GM12892 (cell line): ENCODE data around the gene HIBCH.

Source experiments
- POLR2A ChIP-seq: IDR thresholded peaks from 2 replicates; pipeline ENCODE4 v1.6.1; 2011; ENCODE audit warnings: low read depth, low read length, control low read depth
- POLR2AphosphoS5 ChIP-seq: IDR thresholded peaks from 2 replicates; pipeline ENCODE4 v1.6.1; 2011; ENCODE audit warnings: low read depth, low read length, control low read depth
- TAF1 ChIP-seq: IDR thresholded peaks from 2 replicates; pipeline ENCODE4 v1.6.1; 2011; ENCODE audit warnings: low read depth, mild to moderate bottlenecking, control low read depth, low read length, borderline replicate concordance

- TF ChIP-seq TAF1 = no peak
- no peak for TF ChIP-seq POLR2AphosphoS5
- no peak for TF ChIP-seq POLR2A
These were observed 64.0 kb downstream of the HIBCH start for GRCh38 chr2:190255676-190256075.
